Measurements from ENCODE around the gene TGIF2LY.
"Not testable (repeated sequence)": the region's sequence is repeated elsewhere in the genome, so short reads cannot be mapped to it uniquely, and the experiment has no call there.

TGIF2LY gene

GRCh38 chrY:3578767-3579166, at the start of gene TGIF2LY:
TGIF2LY (plus strand) TSS chrY:3579067; CDS start chrY:3579245, 178 bp downstream.
- not testable (repeated sequence) for DNase-seq, ATAC-seq

All from stimulated activated naive CD8-positive, alpha-beta T cell treated with anti-CD3 and anti-CD28 coated beads, Interleukin-15, Interleukin-2, amounts not matched to agents 100 U/mL and 50 U/mL, for 24 hours (primary cell).